AG04450 (cell line): ENCODE data around the gene CDH13. TPM values are rescaled to one million over a fixed set of nuclear protein-coding genes. Genes with fewer than 3 reads are reported as not detected.

Experiments
- CTCF ChIA-PET: fragments of 300-600, 350-600 bp; formaldehyde crosslinking; extraction: SDS; loops from one replicate; lab custom pipeline; 2022; ENCODE audit warnings: antibody characterized with exemption, inconsistent platforms; lab: Charles Lee
- POLR2A ChIA-PET: fragments of 350-600 bp; formaldehyde crosslinking; extraction: SDS; loops from one replicate; lab custom pipeline; 2021; ENCODE audit warnings: antibody characterized with exemption, inconsistent platforms; lab: Yijun Ruan, JAX
- DNase-seq: peaks from one replicate; pipeline ENCODE4 v3.0.0-alpha.2; 2011; ENCODE audit warnings: low read depth, low spot score
- H3K27ac ChIP-seq: one replicate; pipeline ENCODE4 v1.5.1; 2012; ENCODE audit warnings: low read depth, low read length, control low read depth
- H3K27me3 ChIP-seq: one replicate; pipeline ENCODE4 v1.6.0; 2012; ENCODE audit warnings: low read length; ENCODE audit not compliant: control insufficient read depth, insufficient read depth
- H3K4me3 ChIP-seq: 2 replicates; pipeline ENCODE4 v1.5.1; 2011; ENCODE audit warnings: mild to moderate bottlenecking, low read depth, low read length, control low read depth
- H3K9me3 ChIP-seq: 2 replicates; pipeline ENCODE4 v1.5.1; 2012; ENCODE audit warnings: low read length; ENCODE audit not compliant: control insufficient read depth, insufficient read depth
- polyA plus RNA-seq: library from polyadenylated mRNA; depleted of rRNA; stranded (reverse); fragments of >200 nt; gene quantifications from 2 replicates; pipeline ENCODE4 v1.2.3, GENCODE V29; 2011
- TF ChIP-seq, protein P1 (sequence below): IDR thresholded peaks from 2 replicates; pipeline ENCODE4 v1.5.1; 2011; ENCODE audit warnings: low read depth, low read length, control low read depth, inconsistent platforms

The CDH13 gene
- polyA plus RNA-seq, 1 experiment, result 55.0 TPM

DNA sequence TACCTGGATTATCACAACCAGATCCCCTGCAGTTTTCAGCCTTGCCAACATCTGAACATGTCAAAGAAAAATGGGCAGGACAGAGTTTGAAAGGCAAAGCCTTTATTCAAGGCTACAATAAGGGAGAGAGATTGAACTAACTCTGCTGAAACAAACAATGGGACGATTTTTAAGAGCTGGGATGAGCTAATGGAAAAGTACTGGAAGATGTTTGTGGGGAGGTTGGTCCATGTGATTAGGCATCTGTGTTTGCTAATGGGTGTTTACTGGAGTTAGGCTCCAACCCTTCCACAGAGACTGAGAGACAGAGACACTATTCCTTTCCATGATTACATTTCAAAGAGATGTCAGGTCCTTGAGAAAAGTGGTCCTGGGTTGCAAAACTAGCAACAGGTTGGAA lies 1146.0 kb downstream of the CDH13 start:
- CTCF ChIA-PET, result no interaction called here

DNA sequence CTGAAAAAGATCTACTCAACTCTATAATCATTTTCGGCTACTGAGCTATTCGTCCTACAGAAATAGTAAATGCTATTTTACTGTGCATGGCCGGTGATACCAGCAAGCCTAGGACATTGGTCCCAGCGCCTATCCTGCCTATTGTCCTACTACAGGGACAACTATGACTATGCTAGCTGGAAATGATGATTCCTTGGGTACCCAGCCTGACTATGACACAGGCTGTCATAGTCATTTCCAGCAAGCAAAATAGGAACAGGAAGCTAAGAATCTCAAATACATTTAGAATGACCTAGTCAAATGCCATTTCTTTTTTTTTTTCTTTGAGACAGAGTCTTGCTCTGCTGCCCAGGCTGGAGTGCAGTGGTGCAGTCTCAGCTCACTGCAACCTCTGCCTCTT lies 1147.3 kb downstream of the CDH13 start:
- ChIA-PET CTCF (no interaction called here), POLR2A (no interaction called here)
- Histone ChIP-seq H3K4me3 (no peak overlapping the region), H3K9me3 (no peaks in the 10 kb centered on the region), H3K27ac (no peak overlapping the region), H3K27me3 (no peaks in the 10 kb centered on the region)
- DNase-seq, result no peak
- TF ChIP-seq, protein P1, sequence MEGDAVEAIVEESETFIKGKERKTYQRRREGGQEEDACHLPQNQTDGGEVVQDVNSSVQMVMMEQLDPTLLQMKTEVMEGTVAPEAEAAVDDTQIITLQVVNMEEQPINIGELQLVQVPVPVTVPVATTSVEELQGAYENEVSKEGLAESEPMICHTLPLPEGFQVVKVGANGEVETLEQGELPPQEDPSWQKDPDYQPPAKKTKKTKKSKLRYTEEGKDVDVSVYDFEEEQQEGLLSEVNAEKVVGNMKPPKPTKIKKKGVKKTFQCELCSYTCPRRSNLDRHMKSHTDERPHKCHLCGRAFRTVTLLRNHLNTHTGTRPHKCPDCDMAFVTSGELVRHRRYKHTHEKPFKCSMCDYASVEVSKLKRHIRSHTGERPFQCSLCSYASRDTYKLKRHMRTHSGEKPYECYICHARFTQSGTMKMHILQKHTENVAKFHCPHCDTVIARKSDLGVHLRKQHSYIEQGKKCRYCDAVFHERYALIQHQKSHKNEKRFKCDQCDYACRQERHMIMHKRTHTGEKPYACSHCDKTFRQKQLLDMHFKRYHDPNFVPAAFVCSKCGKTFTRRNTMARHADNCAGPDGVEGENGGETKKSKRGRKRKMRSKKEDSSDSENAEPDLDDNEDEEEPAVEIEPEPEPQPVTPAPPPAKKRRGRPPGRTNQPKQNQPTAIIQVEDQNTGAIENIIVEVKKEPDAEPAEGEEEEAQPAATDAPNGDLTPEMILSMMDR, result no peak

More for the DNA sequence above, 1146.0 kb downstream of the CDH13 start:
- Histone ChIP-seq H3K9me3 (no peaks in the 10 kb centered on the region), H3K27me3 (no peaks in the 10 kb centered on the region), H3K4me3 (no peak overlapping the region), H3K27ac (no peak overlapping the region)
- DNase-seq, result no peak
- TF ChIP-seq, protein P1, result no peak
- POLR2A ChIA-PET, result no interaction called here

DNA sequence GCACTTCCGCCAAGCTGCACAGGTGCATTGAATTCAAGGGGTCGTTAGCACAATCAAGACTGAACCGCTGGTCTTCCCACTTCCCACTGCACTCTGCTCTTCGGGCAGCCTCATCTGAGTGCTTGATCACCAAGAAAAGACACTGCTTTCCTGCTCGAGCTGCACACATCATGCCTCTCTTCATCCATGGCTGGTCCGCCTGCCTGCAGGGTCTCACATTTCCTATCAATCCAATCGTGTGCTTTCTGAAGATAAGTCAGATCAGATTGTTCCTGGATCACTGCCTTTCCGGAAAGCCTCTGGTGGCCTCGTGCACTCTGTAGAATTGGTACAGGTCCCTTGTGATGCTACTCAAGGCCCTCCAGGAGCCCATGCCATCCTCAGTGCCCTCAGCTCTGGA lies 1150.2 kb downstream of the CDH13 start:
- CTCF ChIA-PET, result no interaction called here
- POLR2A ChIA-PET, result no interaction called here
- no peaks in the 10 kb centered on the region for H3K27me3 ChIP-seq

DNA sequence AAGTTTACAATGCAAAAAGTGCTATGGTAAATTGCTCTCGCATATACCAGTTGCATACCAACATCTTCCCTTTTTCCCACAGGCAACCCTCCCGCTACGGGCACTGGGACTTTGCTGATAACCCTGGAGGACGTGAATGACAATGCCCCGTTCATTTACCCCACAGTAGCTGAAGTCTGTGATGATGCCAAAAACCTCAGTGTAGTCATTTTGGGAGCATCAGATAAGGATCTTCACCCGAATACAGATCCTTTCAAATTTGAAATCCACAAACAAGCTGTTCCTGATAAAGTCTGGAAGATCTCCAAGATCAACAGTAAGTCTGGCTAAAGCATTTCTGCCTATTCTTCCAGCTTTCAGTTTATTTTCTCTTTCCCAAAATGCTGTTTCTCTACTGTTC lies 1153.1 kb downstream of the CDH13 start:
- H3K27ac ChIP-seq, result no peak overlapping the region
- POLR2A ChIA-PET, result no interaction called here
- H3K4me3 ChIP-seq, result no peak overlapping the region
- H3K27me3 ChIP-seq, result no peaks in the 10 kb centered on the region
- TF ChIP-seq, protein P1, result no peak
- CTCF ChIA-PET, result no interaction called here
- no peak for DNase-seq
- H3K9me3 ChIP-seq, result no peaks in the 10 kb centered on the region

More for the DNA sequence above, 1150.2 kb downstream of the CDH13 start:
- TF ChIP-seq, protein P1, result no peak
- no peaks in the 10 kb centered on the region for H3K9me3 ChIP-seq
- H3K4me3 ChIP-seq, result no peak overlapping the region
- no peak overlapping the region for H3K27ac ChIP-seq
- no peak for DNase-seq

DNA sequence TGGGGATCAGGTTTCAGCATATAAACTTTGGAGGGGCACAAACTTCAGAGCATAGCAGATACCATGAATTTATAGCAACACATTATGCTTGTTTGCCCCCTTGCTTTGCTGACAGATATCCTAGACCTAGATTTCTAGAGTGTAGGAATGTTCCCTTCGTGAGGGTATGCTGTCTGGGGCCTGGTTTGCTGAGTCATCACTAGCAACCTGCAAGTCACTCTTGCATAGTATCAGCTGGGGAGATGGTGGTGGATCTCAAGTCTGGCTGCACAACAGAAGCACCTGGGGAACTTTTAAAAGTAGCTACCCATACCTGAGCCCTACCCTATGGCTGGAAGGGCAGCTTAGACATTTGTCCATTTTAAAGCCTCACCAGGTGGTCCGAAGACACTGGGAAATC lies 1158.7 kb downstream of the CDH13 start:
- ChIA-PET POLR2A (no interaction called here), CTCF (no interaction called here)
- no peak for DNase-seq

More for the DNA sequence above, 1158.7 kb downstream of the CDH13 start:
- no peak overlapping the region for H3K27ac ChIP-seq
- H3K4me3 ChIP-seq, result no peak overlapping the region
- no peaks in the 10 kb centered on the region for H3K9me3 ChIP-seq
- H3K27me3 ChIP-seq, result no peaks in the 10 kb centered on the region
- TF ChIP-seq, protein P1, result no peak
